ENCODE measurements around the gene CHN1. TPM values are rescaled to one million over a fixed set of nuclear protein-coding genes. Genes with fewer than 3 reads are reported as not detected.

CHN1 gene
- total and polyA plus RNA-seq, 2 experiments from 2014 or later = 64.3 to 70.8 TPM

GRCh38 chr2:174829550-174829949, 175.6 kb downstream of the CHN1 start:
- no peaks in the 10 kb centered on the region for H3K36me3 ChIP-seq
- peaks cover 52% of the 10 kb centered on the region for H3K4me1 ChIP-seq (ENCODE audit: low read depth)
- no peaks in the 10 kb centered on the region for H3K27me3 ChIP-seq
- no peak overlapping the region for H3K4me3 ChIP-seq
- TF ChIP-seq CTCF (IDR thresholded peaks at IDR 0.05; ENCODE audit: low read depth, low read length) = no peak
- peak overlapping the region; percentile 94 for H3K27ac ChIP-seq
- DNase-seq (ENCODE audit: low read depth in 1 of 2, low spot score in 1 of 2) = peak in 1 of 2 donors; percentile 29
- H3K9me3 ChIP-seq (ENCODE audit: low read depth) = no peaks in the 10 kb centered on the region

GRCh38 chr2:174827371-174828369, 177.5 kb downstream of the CHN1 start:
- no peaks in the 10 kb centered on the region for H3K27me3 ChIP-seq
- H3K36me3 ChIP-seq = no peaks in the 10 kb centered on the region
- peak overlapping the region; percentile 94 for H3K27ac ChIP-seq
- no peaks in the 10 kb centered on the region for H3K9me3 ChIP-seq (ENCODE audit: low read depth)
- TF ChIP-seq CTCF (IDR thresholded peaks at IDR 0.05; ENCODE audit: low read depth, low read length) = no peak
- no peak overlapping the region for H3K4me3 ChIP-seq
- peak; percentile 34 to 57 for DNase-seq (ENCODE audit: low read depth in 1 of 2, low spot score in 1 of 2)
- peaks cover 62% of the 10 kb centered on the region for H3K4me1 ChIP-seq (ENCODE audit: low read depth)

GRCh38 chr2:174826051-174826450, 179.1 kb downstream of the CHN1 start:
- Histone ChIP-seq H3K4me3 (no peak overlapping the region), H3K27ac (peak overlapping the region; percentile 94), H3K9me3 (ENCODE audit: low read depth) (no peaks in the 10 kb centered on the region), H3K36me3 (no peaks in the 10 kb centered on the region), H3K4me1 (ENCODE audit: low read depth) (peaks cover 67% of the 10 kb centered on the region), H3K27me3 (no peaks in the 10 kb centered on the region)
- DNase-seq (ENCODE audit: low read depth in 1 of 2, low spot score in 1 of 2) = no peak
- TF ChIP-seq CTCF (IDR thresholded peaks at IDR 0.05; ENCODE audit: low read depth, low read length) = no peak

GRCh38 chr2:174824068-174824467, 181.1 kb downstream of the CHN1 start:
- H3K9me3 ChIP-seq (ENCODE audit: low read depth) = no peaks in the 10 kb centered on the region
- no peaks in the 10 kb centered on the region for H3K36me3 ChIP-seq
- peak in 1 of 2 donors; percentile 61 for DNase-seq (ENCODE audit: low read depth in 1 of 2, low spot score in 1 of 2)
- no peaks in the 10 kb centered on the region for H3K27me3 ChIP-seq
- peak overlapping the region; percentile 84 for H3K27ac ChIP-seq
- H3K4me1 ChIP-seq (ENCODE audit: low read depth) = peaks cover 61% of the 10 kb centered on the region
- H3K4me3 ChIP-seq = no peak overlapping the region
- no peak for TF ChIP-seq CTCF (IDR thresholded peaks at IDR 0.05; ENCODE audit: low read depth, low read length)

GRCh38 chr2:174821628-174822027, 183.6 kb downstream of the CHN1 start:
- H3K27me3 ChIP-seq = no peaks in the 10 kb centered on the region
- peak overlapping the region; percentile 38 for H3K27ac ChIP-seq
- H3K4me3 ChIP-seq = no peak overlapping the region
- H3K4me1 ChIP-seq (ENCODE audit: low read depth) = peaks cover 37% of the 10 kb centered on the region
- H3K36me3 ChIP-seq = no peaks in the 10 kb centered on the region
- no peak for TF ChIP-seq CTCF (IDR thresholded peaks at IDR 0.05; ENCODE audit: low read depth, low read length)
- H3K9me3 ChIP-seq (ENCODE audit: low read depth) = no peaks in the 10 kb centered on the region
- no peak for DNase-seq (ENCODE audit: low read depth in 1 of 2, low spot score in 1 of 2)

Data from cardiac muscle cell (in vitro differentiated cells and primary cell).